GM08714 (cell line): ENCODE data around the gene SPAM1.

Experiments
- H3K4me3 ChIP-seq: fragments of 200-500 bp; sonication (Bioruptor generic); 2 replicates; pipeline ENCODE4 v1.5.1; 2014; ENCODE audit warnings: mild to moderate bottlenecking, low read length, inconsistent platforms
- ZNF274 ChIP-seq: IDR thresholded peaks from 2 replicates; pipeline ENCODE4 v1.6.1; 2012; ENCODE audit warnings: mild to moderate bottlenecking, low read depth, low read length

SPAM1 gene

DNA sequence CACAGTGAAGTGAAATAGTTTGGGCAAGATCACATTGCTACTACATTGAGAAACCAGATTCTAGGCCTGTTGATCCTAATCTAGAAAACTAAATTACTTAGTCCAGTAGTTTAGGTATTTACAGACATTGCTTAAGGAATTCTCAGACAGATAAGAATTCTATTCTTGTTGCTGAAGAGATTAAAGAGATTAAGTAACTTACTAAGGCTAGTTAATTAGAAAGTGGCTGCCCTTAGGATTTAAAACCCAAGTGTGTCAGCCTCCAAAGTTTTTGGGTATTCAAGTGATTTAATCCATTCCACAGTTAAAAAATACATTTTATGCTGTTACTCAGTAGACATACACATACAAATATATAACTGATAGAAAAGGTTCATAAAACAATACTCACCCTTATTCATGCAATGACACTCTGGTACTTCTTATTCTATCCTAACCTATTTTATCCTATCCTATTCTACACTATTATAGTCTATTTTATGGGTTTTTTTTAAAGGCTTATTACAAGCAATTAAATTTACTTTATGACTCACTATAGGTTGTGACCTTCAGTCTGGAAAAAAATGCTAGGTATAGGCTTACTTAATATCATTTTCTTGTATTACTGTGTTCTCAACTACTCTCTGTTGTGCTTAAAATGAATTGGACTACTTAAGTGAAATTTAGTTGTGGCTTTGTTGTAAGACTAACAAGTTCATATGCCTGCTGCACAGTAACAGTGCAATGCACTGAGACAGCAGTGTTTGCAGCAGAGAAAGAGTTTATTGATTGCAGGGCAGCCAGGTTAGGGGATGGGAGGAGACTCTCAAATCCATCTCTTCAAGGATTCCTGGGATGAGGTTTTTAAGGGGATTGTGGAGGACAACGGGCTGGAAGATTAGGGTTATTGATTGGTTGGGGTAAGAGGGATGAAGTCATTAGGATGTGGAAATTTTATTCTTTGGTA lies 10.7 kb downstream of the SPAM1 start:
- TF ChIP-seq ZNF274 = no peak
- no peak overlapping the region for H3K4me3 ChIP-seq

GRCh38 chr7:123936388-123936787 lies 11.3 kb downstream of the SPAM1 start:
- no peak for TF ChIP-seq ZNF274
- no peak overlapping the region for H3K4me3 ChIP-seq

DNA sequence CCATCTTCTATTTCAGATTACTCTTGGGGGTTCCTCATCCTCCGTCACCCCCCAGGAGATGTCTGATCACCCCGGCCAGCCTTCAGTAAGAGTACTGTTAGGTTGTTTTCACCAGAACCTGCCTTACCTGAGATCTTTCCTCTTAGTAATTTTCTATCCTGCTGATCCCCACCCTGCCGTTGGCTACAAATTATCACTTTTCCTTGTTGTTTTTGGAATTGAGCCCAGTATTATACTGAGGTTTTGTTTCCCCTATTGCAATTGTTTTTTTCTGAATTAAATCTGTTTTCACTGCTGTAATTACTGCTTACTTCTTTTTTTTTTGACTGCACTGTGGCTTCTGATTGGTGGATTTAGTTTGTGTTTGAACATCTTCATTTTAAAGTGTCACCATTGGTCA lies 14.7 kb downstream of the SPAM1 start:
- no peak for TF ChIP-seq ZNF274
- H3K4me3 ChIP-seq = no peak overlapping the region

DNA sequence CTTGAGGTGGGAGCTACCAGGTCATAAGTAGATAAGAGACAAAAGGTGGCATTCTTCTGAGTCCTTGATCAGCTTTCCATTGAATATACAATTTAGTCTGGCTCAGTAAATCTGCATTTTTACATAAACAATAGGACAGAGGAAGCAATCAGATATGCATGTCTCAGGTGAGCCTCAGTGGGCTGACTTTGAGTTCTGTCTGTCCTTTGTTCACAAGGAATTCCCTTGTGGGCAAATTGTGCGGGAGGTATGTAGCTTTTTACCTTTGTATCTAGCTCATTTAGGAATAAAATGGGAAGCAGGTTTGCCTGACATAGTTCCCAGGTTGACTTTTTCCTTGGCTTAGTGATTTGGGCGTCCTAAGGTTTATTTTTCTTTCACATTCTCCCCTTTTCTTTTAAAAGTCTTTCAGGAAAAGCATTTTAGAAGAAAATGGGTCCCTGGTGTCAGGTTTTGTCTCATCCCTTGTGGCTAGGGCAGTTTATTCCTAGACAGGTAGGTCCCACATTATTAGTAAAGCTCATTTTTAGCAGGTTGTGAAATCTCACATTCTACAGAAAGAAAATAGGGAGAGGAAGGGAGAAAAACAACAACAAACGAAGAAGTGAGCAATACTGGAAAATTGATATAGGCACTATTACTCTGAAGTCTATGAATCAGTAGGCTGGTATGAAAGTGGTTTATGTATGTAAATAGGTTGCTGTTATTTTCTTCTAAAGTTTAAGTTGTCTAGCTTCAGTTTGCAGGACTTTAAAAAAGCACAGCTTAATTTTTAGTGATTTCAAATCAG lies 16.5 kb downstream of the SPAM1 start:
- TF ChIP-seq ZNF274 = no peak
- H3K4me3 ChIP-seq = no peak overlapping the region

DNA sequence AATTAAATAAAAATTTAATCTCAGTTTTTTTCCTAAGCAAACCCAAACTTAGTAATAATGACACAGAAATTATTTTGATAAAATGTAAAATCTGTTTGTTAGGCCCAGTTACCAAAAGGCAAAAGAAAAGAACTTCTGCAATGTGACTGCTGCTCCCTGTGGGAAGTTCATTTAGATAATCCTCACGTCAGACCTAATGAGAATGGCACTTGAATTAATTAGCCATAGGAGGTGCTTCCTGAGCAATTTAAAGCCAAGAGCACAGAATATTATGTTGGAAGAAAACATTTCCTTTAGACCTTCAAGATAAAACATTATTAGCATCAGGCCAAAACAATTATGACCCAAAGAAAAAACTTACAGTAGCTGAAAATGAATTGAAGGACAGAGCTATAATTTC lies 19.4 kb downstream of the SPAM1 start:
- TF ChIP-seq ZNF274 = no peak
- H3K4me3 ChIP-seq = no peak overlapping the region

DNA sequence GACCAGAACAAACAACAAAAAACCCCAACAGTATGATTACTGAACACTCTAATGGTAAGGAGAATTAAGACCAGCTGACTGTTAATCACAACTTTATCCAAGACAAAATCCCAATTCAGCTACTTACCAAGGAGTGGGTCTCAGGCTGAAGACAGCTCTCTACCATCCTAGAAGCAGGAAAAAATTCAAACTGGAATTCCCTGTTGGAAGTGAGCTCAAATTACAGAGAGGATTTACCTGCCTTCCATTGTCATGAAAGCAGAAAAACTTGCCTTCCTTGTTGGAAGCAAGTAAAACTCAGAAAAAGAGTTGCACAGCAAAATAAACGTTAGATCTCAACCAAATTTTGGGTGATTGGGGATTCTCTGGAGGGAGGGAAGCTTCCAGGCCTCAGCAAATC lies 20.9 kb downstream of the SPAM1 start:
- H3K4me3 ChIP-seq = no peak overlapping the region
- no peak for TF ChIP-seq ZNF274

DNA sequence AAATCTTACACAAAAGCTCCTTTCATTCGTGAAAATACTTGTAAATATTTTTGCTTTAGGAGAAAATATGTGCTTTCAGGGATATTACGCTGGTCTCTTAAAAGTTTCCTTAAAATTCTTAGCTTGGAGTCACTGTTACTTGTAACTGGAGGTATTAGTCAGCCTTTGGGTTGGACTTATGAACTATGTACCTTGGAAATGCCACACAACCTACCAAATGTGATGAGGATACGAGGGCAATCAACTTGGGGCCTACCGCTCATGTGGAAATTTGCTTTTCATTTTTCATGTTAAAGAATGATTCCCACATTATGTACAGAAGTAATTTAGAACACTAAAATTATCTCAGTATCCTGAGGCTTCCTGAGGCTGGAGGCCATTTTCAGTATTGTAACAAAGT lies 23.1 kb downstream of the SPAM1 start:
- TF ChIP-seq ZNF274 = no peak
- no peak overlapping the region for H3K4me3 ChIP-seq

DNA sequence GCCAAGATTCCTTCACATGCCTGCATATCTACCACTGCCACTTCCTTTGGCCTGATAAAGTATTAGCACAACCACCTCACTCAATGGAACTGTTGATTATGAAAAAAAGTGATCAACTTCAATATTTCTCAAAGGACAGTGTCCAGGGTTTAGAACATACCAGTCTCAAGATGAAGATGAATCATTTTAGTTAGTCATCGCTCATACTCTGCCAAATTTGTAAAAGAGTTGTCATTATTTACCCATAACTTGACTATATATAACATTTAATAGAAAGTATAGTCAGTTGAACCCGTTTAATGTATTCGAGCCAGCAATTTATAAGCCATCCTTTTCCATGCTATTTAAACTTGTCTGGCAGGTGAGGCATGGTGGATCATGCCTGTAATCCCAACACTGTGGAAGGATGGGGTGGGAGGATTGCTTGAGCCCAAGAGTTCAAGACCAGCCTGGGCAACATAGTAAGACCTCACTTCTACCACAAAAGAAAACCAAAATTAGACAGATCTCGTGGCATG lies 33.2 kb downstream of the SPAM1 start:
- H3K4me3 ChIP-seq = no peak overlapping the region
- no peak for TF ChIP-seq ZNF274

GRCh38 chr7:123961771-123962170 lies 36.7 kb downstream of the SPAM1 start:
- no peak for TF ChIP-seq ZNF274
- no peak overlapping the region for H3K4me3 ChIP-seq

DNA sequence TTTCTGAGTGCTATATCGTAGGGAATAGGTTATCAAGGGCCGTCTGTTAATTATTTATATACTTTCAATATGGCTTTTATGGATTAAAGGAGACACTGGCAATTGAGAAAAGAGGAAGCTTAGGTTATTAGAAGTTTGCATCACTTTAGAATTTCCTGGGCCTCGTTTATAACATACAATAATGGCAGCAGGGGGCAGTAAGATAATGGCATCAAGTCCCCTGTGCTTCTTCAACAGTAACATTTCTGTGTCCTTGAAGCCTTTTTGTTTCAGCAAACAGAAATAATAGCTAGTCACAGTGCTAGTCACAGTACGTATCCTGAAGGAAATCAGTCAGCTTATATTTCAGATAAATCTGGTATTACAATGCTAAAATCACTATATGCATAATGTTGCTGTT lies 41.9 kb downstream of the SPAM1 start:
- H3K4me3 ChIP-seq = no peak overlapping the region
- TF ChIP-seq ZNF274 = no peak

- TF ChIP-seq ZNF274 = no peak
- no peak overlapping the region for H3K4me3 ChIP-seq
Measured at GRCh38 chr7:123972045-123972444, 47.0 kb downstream of the SPAM1 start.

DNA sequence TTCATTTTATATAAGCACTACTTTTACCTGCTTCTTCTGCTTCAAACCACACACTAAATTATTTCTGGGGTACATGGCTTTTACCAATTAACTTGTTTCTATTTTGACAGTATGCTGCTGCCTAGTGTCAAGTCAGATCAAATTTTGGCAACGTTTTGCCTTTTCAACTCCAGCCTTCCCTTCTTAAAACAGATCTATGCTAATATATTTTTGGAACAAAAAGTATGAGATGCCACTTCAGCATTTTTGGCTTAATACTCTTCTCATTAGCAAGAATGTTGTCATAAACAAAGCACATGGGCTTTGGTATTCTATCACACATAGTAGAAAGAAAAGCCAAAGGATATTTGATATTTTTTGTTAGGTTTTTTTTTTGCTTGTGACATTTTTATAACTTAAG lies 47.8 kb downstream of the SPAM1 start:
- no peak overlapping the region for H3K4me3 ChIP-seq
- TF ChIP-seq ZNF274 = no peak

DNA sequence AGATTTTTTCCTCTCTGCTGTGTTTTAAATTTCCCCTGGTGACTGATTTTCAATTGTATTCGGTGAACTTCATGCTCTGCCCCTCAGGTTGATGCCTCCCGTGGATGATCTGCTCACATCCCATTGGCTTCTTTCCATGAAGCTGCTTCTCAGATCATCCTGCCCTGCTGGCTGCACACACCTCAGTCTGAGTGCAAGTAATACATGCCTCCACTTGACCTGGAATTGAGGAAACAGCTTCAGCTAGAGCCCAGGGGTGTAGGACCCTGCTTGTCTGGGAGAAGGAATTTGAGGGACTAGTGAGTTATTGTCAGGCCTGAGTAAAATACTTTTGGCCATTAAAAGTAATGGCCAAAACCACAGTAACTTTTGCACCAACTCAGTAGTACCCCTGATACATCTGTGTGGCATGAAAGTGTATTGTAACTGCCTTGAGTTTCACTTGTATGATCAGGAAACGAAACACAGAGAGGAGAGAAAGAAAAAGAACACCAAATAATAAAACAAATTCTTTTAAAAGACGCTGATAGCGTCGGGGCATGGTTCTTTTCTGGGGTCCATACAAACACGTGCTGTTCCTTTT lies 49.4 kb downstream of the SPAM1 start:
- H3K4me3 ChIP-seq = no peak overlapping the region
- no peak for TF ChIP-seq ZNF274

- no peak overlapping the region for H3K4me3 ChIP-seq
- no peak for TF ChIP-seq ZNF274
Measured at GRCh38 chr7:123975084-123975483, 50.0 kb downstream of the SPAM1 start.

DNA sequence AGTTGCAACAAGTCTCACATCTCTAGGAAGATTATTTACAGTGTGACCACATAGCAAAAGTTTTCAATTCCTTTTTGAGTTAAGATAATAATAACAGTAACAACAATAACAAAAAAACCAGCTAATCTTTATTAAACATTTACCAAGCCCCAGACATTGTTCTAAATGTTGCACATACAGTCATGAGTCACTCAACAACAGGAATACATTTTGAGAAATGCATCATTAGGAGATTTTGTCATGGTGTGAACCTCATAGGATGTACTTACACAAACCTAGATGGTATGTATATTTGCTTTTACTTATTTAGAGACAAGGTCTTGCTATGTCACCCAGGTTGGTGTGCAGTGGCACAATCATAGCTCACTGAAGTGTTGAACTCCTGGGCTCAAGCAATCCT lies 52.0 kb downstream of the SPAM1 start:
- no peak for TF ChIP-seq ZNF274
- H3K4me3 ChIP-seq = no peak overlapping the region

GRCh38 chr7:123979876-123980275 lies 54.8 kb downstream of the SPAM1 start:
- H3K4me3 ChIP-seq = no peak overlapping the region
- no peak for TF ChIP-seq ZNF274
